ENCODE measurements around the gene RHOU. TPM values are rescaled to one million over a fixed set of nuclear protein-coding genes. Genes with fewer than 3 reads are reported as not detected.

RHOU gene
- total RNA-seq, 1 donor from 2014 or later, result 0.44 TPM

DNA sequence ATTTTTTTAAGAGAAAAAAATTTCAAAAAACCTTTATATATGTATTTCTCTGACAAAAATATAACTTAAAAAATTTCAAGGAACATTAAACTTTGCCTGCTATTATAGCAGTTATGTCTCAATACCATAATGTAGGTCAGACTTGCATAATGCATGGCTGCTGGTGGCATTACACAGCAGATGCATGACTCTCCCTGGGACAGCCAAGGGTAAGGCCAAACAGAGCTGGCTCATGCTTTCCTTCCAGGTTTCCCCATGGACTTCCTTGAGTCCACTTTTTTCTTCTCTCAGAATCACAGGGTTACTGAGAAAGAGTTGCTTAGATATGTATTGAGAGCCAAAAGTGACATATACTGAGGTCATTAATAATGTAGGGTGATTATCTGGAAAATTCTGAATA lies 43.7 kb downstream of the RHOU start:
- no peak overlapping the region for H3K4me3 Mint-ChIP-seq

DNA sequence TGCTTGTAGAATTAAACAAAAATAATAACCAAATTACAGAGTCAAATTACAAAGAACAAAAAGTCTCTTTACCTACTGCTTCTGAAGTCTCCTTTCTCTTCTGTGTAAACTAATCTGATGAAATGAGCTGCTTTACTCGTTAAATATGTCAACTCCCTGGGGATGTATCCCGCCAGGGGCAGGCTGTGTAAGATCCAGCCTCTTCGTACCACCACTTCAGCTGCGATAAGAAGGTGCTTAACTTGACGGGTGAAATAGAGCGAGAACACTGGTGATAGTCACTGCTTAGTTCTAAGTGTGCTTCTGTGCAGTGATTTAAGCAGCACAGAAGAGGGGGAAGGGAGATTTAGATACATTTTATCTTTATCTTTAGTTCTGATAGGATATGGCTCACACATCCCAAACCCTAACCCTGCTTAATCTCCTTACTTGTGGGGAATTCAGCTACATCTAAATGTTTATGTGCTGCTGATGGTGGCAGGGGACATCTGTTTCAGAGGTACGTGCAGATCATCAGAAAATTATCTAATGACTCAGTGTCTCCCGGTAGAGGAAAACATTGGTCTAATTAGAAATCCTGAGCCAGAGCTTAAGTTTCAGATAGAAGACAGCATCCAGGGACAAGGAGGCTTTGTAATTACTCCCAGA lies 46.0 kb downstream of the RHOU start:
- H3K27me3 Mint-ChIP-seq, result peaks cover 2% of the 10 kb centered on the region
- no peaks in the 10 kb centered on the region for H3K36me3 Mint-ChIP-seq (ENCODE audit: low read depth)
- H3K4me1 Mint-ChIP-seq, result no peaks in the 10 kb centered on the region
- H3K27ac Mint-ChIP-seq, result no peak overlapping the region
- H3K4me3 Mint-ChIP-seq, result no peak overlapping the region
- ChIA-PET POLR2A (no interaction called here), CTCF (no interaction called here)
- ATAC-seq (ENCODE audit: low read depth), result no peak
- intact Hi-C loops (cut with micrococcal nuclease), result no loop called here
- no peaks in the 10 kb centered on the region for H3K9me3 Mint-ChIP-seq
- no peak for DNase-seq
- TF ChIP-seq, protein P1, sequence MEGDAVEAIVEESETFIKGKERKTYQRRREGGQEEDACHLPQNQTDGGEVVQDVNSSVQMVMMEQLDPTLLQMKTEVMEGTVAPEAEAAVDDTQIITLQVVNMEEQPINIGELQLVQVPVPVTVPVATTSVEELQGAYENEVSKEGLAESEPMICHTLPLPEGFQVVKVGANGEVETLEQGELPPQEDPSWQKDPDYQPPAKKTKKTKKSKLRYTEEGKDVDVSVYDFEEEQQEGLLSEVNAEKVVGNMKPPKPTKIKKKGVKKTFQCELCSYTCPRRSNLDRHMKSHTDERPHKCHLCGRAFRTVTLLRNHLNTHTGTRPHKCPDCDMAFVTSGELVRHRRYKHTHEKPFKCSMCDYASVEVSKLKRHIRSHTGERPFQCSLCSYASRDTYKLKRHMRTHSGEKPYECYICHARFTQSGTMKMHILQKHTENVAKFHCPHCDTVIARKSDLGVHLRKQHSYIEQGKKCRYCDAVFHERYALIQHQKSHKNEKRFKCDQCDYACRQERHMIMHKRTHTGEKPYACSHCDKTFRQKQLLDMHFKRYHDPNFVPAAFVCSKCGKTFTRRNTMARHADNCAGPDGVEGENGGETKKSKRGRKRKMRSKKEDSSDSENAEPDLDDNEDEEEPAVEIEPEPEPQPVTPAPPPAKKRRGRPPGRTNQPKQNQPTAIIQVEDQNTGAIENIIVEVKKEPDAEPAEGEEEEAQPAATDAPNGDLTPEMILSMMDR (IDR thresholded peaks at IDR 0.05), result no peak

More for the DNA sequence above, 43.7 kb downstream of the RHOU start:
- Mint-ChIP-seq H3K27me3 (peaks cover 3% of the 10 kb centered on the region), H3K27ac (no peak overlapping the region), H3K9me3 (no peaks in the 10 kb centered on the region), H3K36me3 (ENCODE audit: low read depth) (no peaks in the 10 kb centered on the region), H3K4me1 (no peaks in the 10 kb centered on the region)
- TF ChIP-seq, protein P1 (IDR thresholded peaks at IDR 0.05), result no peak
- no peak for ATAC-seq (ENCODE audit: low read depth)
- CTCF ChIA-PET, result no interaction called here
- POLR2A ChIA-PET, result no interaction called here
- no peak for DNase-seq
- intact Hi-C loops (cut with micrococcal nuclease), result no loop called here

DNA sequence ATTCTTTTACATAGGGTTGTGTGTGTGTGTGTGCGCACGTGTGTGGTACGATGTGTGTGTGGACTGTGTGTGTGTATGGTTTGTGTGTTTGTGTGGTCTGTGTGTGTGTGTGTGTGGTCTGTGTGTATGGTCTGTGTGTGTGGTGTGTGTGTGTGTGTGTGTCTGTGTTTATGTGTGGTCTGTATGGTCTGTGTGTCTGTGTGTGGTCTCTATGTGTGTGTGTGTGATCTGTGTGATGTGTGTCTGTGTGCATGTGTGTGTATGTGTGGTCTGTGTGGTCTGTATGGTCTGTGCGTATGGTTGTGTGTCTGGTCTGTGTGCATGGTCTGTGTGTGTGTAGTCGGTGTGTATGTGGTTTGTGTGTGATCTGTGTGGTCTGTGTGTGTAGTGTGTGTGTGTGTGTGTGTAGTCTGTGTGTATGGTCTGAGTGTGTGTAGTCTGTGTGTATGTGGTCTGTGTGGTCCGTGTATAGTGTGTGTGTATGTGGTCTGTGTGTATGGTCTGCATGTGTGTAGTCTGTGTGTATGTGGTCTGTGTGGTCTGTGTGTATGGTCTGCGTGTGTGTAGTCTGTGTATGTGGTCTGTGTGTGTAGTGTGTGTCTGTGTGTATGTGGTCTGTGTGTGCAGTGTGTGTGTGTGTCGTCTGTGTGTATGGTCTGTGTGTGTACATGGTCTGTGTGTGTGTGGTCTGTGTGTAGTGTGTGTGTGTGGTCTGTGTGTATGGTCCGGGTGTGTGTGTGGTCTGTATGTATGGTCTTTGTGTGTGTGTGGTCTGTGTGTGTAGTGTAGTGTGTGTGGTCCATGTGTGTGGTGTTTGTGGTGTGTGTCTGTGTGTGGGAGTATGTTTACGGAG lies 46.8 kb downstream of the RHOU start:
- peaks cover 2% of the 10 kb centered on the region for H3K27me3 Mint-ChIP-seq
- intact Hi-C loops (cut with micrococcal nuclease), result no loop called here
- ChIA-PET CTCF (no interaction called here), POLR2A (no interaction called here)
- no peaks in the 10 kb centered on the region for H3K36me3 Mint-ChIP-seq (ENCODE audit: low read depth)
- H3K9me3 Mint-ChIP-seq, result no peaks in the 10 kb centered on the region
- TF ChIP-seq, protein P1 (IDR thresholded peaks at IDR 0.05), result no peak
- no peaks in the 10 kb centered on the region for H3K4me1 Mint-ChIP-seq
- H3K27ac Mint-ChIP-seq, result no peak overlapping the region
- H3K4me3 Mint-ChIP-seq, result no peak overlapping the region
- DNase-seq (no peak), ATAC-seq (ENCODE audit: low read depth) (no peak)

DNA sequence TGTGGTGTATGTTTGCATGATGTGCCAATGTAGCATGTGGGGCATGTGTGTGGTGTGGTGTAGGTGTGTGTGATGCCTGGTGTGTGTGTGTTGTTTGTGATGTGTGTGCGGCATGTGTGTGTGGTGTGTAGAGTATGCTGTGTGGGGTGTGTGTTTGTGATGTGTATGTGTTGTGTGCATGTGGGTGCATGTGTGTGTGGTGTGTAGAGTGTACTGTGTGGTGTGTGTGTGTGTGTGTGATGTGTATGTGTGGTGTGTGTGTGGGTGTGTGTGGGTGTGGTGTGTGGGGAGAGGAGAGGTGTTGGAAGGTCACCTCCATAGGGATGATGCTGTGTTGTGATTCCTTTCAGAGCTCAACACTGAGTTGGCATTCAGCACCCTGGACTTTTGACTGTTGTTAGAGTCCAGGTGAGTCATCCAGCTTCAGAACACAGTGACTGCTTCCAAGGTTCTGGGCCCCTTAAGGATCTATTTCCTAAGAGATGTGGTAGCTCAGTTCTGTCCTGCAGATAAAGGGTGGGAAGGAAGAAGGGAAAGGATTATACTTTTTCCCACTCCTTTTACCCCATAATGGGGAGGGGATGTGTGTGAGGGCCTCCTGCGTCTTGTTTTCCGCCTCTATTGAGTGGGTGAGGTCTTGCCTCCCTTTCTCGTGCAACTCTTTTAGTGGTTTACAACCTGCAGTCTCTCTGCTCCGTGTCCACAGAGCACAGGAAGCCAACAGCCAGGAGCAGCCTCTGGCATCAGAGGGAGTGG lies 47.6 kb downstream of the RHOU start:
- no peaks in the 10 kb centered on the region for H3K36me3 Mint-ChIP-seq (ENCODE audit: low read depth)
- DNase-seq (no peak), ATAC-seq (ENCODE audit: low read depth) (no peak)
- POLR2A ChIA-PET, result no interaction called here
- H3K27ac Mint-ChIP-seq, result no peak overlapping the region
- TF ChIP-seq, protein P1 (IDR thresholded peaks at IDR 0.05), result no peak
- H3K27me3 Mint-ChIP-seq, result peaks cover 2% of the 10 kb centered on the region
- H3K4me1 Mint-ChIP-seq, result no peaks in the 10 kb centered on the region
- no peak overlapping the region for H3K4me3 Mint-ChIP-seq
- no peaks in the 10 kb centered on the region for H3K9me3 Mint-ChIP-seq
- intact Hi-C loops (cut with micrococcal nuclease), result no loop called here
- CTCF ChIA-PET, result no interaction called here
